GM12892 (cell line): ENCODE measurements around the gene TSKU.
"Not testable (repeated sequence)": the region's sequence is repeated elsewhere in the genome, so short reads cannot be mapped to it uniquely, and the experiment has no call there.

Experiments
- DNase-seq: peaks from one replicate; pipeline ENCODE4 v3.0.0; 2011; ENCODE audit not compliant: insufficient read length
- FAIRE-seq: peaks from 2 replicates; lab custom pipeline; 2011; peaks lifted over from hg19 to GRCh38; lab: Jason Lieb, UNC
- POLR2A ChIP-seq: IDR thresholded peaks from 2 replicates; pipeline ENCODE4 v1.6.1; 2011; ENCODE audit warnings: low read depth, low read length, control low read depth
- POLR2AphosphoS5 ChIP-seq: IDR thresholded peaks from 2 replicates; pipeline ENCODE4 v1.6.1; 2011; ENCODE audit warnings: low read depth, low read length, control low read depth
- TAF1 ChIP-seq: IDR thresholded peaks from 2 replicates; pipeline ENCODE4 v1.6.1; 2011; ENCODE audit warnings: low read depth, mild to moderate bottlenecking, control low read depth, low read length, borderline replicate concordance

TSKU gene

GRCh38 chr11:76786016-76786415 lies 2.9 kb downstream of the TSKU start:
- DNase-seq = no peak
- no peak for FAIRE-seq
- no peak for TF ChIP-seq POLR2A
- no peak for TF ChIP-seq TAF1
- TF ChIP-seq POLR2AphosphoS5 = no peak

DNA sequence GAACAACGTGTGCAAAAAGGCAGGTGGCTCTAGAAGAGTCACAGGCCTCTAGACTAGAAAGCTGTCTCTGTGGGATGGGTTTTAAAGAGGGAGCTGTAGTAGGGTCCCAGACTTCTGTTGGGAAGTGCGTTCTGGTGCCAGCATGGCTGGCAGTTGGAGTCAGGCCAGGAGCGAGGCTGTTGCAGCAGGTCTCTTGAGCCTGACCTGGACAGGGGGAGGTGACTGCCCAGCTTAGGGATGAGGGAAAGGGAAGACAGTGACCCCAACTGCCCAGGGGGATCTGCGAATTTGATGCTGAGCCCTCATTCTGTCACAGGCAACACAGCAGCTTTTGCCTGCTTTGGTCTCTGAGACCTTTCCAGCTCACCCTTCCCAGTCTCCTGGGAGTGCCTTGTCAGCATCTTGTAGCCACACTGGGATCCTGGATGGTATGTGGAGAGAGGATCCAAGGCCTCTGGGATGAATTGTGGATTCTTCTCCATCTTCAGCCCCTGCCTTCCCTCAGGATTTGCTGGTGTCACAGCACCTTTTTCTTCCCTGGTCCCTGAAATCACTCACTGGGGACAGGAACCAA lies 3.4 kb downstream of the TSKU start:
- TF ChIP-seq POLR2A = no peak
- no peak for TF ChIP-seq TAF1
- no peak for FAIRE-seq

DNA sequence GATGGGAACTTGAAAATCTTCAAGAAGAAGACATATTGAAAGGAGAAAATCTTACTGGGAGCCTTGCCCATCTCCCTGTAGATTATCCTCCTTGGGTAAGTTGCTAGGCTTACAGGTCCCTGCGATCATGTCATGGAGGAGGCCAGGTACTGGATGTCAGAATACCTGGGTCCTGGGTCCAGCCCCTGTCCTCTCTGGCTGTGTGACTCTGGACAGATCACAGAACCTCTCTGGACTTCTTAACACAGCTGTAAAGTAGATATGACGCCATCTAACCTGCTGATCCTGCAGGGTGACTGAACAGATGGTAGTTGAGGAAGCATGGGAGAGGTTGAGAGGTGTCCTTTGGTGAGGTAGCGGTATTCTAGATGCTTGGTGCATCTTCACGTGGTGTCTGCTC lies 4.1 kb downstream of the TSKU start:
- DNase-seq = no peak
- no peak for TF ChIP-seq POLR2A
- no peak for TF ChIP-seq TAF1
- no peak for TF ChIP-seq POLR2AphosphoS5
- FAIRE-seq = no peak

More for the DNA sequence above, 3.4 kb downstream of the TSKU start:
- no peak for DNase-seq

DNA sequence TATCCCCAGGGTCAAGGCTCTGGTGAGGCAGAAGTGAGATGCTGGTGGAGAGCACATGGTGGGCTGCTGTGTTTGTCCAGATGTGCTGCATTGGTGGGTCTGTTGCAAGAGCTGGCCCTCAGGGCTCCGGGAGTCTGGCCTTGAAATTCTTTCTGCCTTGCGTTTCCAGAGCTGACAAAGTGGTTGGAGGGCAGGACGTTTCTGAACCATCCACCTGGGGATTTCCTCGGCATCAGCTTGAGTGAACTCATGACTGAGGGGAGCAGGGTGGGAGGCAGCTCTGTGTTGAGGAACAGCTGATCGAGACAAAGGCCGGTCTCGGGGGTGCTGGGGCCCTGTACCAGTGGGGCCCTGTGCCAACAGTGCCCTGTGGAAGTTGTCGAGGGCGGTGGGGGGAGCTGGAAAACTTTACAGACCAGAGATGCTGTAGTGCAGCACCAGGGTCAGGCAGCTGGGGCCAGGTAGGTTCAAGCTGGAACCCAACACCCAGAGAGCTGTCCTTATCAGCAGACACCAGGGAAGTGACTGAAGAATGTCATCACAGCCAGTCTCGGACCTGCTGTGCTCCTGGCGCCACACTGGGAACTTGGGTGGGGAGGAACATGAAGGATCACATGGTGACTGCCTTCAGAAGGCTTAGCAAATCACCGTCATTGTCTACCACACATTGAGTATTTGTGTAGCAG lies 4.9 kb downstream of the TSKU start:
- FAIRE-seq = no peak
- TF ChIP-seq TAF1 = no peak
- no peak for TF ChIP-seq POLR2A
- no peak for TF ChIP-seq POLR2AphosphoS5
- no peak for DNase-seq

DNA sequence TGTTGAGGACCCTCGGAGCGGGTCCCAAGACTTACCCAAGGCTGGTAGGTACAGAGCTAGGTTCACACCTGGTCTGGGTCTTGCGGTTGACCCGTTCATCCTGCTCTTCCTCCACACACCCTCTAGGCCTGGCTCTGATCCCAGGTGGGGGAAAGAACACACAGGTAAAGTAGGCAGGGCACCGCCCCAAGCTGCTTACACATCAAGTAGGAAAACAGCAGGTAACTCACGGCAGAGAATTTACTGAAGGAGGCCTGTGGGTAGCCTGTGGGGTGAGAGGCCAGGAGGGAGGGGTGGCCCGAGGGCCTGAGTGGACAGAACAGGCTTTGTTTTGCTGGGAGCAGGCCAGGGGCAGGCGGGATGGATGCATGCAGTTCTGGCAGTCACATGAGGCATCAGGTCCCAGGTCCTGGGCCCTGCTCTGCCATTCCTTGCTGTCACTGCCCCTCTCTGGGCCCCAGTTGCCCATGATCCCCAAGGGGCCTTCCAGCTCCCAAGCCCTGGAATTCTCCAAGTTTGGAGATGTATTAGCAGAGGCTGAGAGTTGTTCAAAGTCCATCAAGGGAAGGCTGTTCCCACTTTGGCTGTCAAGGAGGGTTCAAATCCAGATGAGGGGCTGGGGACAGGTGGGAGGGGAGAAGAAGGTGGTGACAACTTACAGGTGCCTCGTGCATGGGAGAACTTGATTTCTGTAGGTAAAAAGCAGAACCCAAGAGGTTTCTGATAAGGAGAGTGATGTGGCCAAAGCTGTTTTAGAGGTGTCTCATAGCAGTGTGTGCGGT lies 5.7 kb downstream of the TSKU start:
- DNase-seq (no peak), FAIRE-seq (no peak)
- no peak for TF ChIP-seq TAF1
- no peak for TF ChIP-seq POLR2A
- no peak for TF ChIP-seq POLR2AphosphoS5

DNA sequence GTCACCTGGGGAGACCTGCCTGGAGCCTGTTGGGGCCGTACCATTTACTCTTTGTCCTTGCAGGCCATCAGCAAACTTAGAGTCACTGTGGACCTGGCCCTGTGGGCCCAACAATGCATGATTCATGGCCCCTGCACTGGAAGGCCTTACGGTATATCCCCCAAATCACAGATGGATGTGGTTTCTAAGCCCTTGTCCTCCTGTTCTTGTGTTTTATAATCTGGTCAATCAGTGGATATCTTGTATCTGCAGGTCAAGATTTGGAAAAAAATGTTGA lies 6.2 kb downstream of the TSKU start:
- TF ChIP-seq POLR2A (no peak), TAF1 (no peak), POLR2AphosphoS5 (no peak)
- no peak for DNase-seq
- FAIRE-seq = no peak

DNA sequence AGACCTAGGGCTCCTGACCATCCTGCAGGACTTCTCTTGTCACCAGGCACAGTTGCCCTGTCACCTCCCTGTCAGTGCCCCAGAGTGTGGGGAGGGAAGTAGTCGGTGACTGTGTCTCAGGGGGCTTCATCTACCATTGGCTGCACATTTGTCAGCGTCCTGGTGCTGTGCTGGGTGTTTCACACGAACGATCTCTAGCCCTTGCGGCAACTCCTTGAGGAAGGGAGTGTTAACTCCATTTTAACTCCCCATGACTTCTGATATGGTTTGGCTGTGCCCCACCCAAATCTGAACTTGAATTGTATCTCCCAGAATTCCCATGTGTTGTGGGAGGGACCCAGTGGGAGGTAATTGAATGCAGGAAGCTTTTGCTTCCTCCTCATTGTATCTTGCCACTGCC lies 7.1 kb downstream of the TSKU start:
- DNase-seq (no peak), FAIRE-seq (no peak)
- TF ChIP-seq POLR2AphosphoS5 (no peak), POLR2A (no peak), TAF1 (no peak)

- not testable (repeated sequence) for DNase-seq, FAIRE-seq
Observed at GRCh38 chr11:76791002-76791770, 8.0 kb downstream of the TSKU start.

GRCh38 chr11:76791861-76792260 lies 8.7 kb downstream of the TSKU start:
- no peak for DNase-seq
- no peak for TF ChIP-seq TAF1
- TF ChIP-seq POLR2A = no peak
- TF ChIP-seq POLR2AphosphoS5 = no peak
- no peak for FAIRE-seq

DNA sequence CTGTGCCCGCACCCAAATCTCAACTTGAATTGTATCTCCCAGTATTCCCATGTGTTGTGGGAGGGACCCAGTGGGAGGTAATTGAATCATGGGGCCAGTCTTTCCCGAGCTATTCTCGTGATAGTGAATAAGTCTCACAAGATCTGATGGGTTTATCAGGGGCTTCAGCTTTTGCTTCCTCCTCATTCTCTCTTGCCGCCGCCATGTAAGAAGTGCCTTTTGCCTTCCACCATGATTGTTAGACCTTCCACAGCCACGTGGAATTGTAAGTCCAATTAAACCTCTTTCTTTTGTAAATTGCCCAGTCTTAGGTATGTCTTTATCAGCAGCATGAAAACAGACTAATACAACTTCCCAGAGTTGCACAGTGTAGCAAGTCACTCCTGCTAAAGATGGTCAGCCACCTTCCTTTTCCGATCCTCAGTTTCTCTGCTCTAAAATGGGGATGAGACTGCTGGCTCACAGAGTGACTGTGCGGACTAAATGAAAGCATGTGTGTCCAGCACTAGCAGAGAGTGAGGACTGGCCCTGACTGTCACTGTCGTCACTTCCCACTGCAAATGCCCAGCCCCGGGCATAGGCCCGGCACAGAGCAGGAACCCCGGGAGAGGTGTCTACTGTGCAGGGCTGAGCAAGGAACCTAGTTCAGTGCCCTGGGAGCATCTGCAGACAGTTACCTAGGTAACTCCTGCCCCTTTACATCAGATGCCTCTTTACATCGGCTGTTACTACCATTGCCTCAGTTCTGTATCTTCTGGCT lies 9.5 kb downstream of the TSKU start:
- TF ChIP-seq POLR2AphosphoS5 = no peak
- TF ChIP-seq TAF1 = no peak
- no peak for TF ChIP-seq POLR2A
- no peak for FAIRE-seq
- no peak for DNase-seq
